Stromal cell of bone marrow (primary cell): Measurements from ENCODE around the gene SERBP1.
"Not testable (repeated sequence)": the region's sequence is repeated elsewhere in the genome, so short reads cannot be mapped to it uniquely, and the experiment has no call there.

Experiments
- DNase-seq: peaks from one replicate; pipeline ENCODE4 v3.0.0-alpha.2; 2012; ENCODE audit warnings: low read depth

The SERBP1 gene

DNA sequence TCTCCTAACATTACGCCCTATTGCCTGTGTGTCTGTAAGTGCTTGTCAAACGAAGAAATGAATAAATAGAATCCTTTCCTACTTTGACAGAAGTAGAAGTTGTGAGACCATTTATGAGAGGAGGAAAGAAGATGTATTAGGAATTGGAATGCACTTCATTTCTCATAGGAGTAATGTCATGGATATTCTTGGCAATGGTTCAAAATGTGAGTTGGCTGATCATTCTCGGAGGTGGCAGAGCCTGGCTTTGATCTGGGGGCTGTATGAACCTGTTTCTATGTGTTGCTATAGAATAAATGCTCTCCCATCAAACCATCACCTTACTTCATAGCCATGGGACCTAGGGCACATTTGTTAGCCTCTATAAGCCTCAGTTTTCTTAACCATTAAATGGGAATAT, 10.1 kb upstream of the SERBP1 start:
- DNase-seq: no peak

- no peak for DNase-seq
These were observed 9.3 kb upstream of the SERBP1 start for GRCh38 chr1:67439277-67440029.

GRCh38 chr1:67437961-67438360, 7.8 kb upstream of the SERBP1 start:
- no peak for DNase-seq

- DNase-seq: no peak
These were observed 6.4 kb upstream of the SERBP1 start for GRCh38 chr1:67436511-67437055.

- DNase-seq: no peak
These were observed 4.3 kb upstream of the SERBP1 start for GRCh38 chr1:67434491-67434890.

DNA sequence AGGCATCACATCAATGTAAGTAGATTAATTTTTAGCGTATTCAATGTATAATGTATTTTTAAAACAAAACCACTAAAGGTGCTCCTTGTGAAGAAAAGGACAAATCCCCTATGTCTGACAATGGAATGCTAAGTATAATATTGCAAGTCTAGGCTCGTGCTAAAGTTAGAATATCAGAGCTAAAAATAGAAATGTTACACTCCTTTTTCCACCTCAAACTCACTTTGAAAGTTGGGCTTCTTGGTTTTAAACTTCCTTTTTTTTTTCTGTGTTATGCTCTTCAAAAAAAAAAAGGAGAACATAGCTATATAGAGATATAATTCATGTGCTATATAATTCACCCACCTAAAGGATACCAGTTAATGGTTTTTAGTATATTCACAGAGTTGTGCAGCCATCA, 3.6 kb upstream of the SERBP1 start:
- no peak for DNase-seq

- DNase-seq: no peak
These were observed 2.5 kb upstream of the SERBP1 start for GRCh38 chr1:67432745-67433144.

DNA sequence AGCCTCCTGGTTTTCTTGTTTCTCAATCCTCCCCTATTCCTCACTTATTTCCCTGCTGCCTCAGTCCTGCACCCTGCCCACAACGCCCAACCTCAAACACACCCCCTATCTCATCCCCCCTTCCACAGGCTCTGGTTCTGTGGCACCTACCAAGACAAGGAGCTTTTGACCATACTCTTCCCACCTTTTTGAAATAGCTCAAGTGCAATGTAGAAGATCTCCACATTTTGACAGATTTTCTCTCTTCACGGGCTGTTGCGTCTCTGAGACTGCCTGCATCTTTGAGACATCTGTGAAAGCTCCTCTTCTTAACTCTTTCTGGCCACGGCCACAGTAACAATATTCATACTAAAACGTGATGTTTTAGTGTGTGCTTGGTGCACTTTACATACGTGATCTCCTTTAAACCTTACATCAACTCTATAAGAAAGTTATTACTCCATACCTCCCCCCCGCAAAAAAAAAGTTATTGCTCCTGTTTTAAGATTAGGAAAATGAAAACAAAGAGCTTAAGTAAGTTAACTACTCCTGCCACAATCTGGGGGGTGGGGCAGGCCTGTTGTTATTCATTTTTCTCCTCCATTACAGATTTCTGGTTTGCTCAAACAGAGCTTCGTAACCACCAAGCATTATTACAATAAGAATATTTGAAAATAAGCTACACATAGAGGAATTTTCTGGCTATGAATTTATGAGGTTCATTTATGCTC, 1.8 kb upstream of the SERBP1 start:
- DNase-seq: no peak

DNA sequence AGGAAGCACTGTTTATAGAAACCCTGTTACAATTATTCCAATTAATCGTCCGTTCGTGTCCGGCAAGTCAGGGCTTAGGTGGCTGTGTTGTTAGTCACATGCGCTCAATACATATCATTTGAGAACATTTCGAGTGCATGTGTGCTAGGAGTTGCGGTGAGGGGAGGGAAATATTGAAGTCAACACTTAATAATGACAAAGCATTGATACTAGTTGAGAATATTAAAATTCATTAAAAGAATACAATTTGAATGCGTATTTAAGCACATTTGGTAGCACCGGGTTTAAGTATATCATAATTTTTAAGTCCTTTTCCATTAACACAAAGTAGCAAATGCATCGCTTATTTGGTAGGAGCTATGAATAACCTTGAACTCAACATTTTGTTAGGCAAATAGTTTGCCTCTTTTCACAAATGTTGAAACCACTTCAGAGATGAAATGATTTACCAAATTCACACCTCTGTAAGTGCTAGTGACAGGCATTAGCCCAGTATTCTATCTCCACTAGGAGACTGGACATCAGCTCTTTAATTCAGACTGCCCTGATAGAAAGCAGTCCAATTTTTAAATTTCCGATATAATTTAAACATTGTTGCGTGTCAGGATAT, 1.1 kb upstream of the SERBP1 start:
- DNase-seq: no peak

DNA sequence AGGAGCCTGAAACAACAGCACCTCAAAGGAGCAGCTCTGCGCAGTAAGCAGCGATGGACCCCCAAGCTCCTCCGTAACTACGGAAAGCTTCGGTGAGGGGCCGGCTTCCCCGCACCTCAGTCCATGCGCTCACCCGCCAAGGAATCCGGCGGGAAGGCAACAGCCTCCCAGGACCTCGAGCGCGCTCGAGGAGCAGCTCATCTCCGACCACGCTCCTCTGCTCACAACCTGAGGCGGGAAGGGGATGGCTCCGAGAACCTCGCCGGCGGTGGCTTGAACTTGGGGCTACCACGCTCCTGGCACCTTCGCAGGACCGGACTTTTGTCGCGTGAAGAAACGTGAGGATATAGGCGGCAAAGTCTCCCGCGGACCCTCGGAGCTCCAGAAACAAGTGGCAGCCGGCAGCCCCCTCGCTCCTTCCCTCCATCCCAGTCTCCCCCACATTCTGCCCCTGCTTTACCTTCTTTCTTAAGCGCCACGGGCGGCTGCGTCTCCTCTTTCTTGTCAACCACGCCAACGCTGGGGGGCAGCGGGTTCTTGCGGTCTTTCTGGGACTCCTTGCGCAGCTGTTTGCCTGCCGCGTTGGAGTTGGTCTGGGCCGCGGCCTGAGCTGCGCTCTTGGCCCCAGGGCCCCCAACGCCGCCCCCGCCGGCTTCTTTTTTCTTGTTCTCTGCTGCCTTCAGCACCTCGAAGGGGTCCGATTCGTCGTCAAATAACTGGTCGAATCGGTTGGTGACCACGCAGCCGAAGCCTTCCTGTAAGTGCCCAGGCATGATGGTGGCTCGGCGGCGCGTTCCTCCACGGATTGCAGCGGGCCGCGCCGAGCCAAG, 459 bp downstream of the SERBP1 start:
- no peak for DNase-seq

DNA sequence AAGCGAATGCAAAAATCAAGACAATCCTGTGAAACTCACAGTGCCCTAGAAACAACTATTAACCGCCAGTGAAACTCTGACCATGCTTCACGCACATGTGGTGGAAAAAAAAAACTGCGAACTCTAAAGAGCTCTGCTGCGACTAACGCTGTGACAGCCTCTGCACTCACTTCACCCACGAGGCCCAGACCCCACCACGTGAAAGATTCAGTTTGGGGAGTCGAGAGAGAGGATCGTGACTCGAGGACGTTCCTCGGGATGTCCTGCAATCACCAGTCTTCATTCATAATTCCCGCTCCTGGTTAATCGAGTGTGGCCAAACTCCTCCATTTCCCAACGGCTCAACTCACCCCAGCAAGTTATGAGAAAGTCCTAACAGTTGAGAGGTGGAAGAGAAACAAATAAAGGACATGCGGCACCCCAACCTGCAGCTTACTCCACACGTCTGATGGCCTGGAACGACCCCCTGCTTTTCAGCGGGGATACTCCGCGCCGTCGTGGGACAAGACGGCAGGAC, 1.1 kb downstream of the SERBP1 start:
- DNase-seq: peak; percentile 8

- DNase-seq: no peak
These were observed 2.3 kb downstream of the SERBP1 start for GRCh38 chr1:67427947-67428346.

DNA sequence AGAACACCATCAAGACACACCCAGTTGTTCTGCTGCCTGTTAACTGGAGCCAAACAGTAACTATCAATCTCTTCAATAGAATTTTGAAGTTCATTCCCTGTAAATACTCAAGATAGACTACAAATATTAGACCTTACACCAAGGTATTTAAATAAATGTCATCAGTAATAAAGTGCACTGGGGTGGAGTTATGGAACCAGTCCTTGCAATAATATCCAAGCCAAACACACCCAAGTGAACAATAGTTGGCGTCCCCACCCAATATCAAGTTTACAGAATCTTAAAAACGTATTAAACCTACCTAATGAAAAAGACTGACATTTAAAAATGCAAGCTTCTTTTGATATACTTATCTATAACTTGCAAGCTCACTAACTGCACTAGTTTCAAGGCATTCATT, 2.7 kb downstream of the SERBP1 start:
- DNase-seq: no peak

GRCh38 chr1:67420835-67421492, 9.2 kb downstream of the SERBP1 start:
- DNase-seq: no peak

GRCh38 chr1:67418839-67419586, 11.2 kb downstream of the SERBP1 start:
- no peak for DNase-seq

DNA sequence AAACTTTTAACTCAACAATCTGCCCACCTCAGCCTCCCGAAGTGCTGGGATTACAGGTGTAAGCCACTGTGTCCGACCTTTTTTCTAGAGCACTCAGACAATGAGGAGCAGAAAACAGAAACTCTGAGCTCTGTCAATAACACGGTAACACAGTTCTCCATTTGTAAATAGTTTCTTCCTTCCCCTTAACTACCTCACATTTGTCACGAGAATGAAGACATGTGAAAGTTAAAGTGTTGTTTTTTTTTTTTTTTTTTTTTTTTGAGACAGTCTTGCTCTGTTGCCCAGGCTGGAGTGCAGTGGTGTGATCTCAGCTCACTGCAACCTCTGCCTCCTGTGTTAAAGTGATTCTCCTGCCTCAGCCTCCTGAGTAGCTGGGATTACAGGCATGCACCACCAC, 12.5 kb downstream of the SERBP1 start:
- not testable (repeated sequence) for DNase-seq

DNA sequence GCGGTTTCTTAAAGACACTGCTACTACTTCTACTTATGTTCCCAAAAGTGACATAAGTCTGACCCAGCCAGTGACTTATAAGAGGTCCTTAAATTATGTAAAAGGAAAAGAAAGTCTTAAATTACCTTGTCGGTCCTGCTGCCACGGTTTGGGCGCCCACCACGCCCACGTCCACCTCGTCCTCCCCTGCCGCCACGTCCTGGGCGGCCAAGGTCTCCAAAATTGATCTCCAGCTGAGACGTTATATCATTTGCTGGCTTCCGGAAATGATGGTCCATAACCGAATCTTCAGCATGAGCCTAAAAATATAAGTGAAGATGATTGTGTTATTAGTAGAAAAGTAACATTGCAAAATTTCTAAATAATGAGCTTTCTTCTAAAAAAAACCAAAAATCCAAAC, 15.2 kb downstream of the SERBP1 start:
- no peak for DNase-seq

- DNase-seq: no peak
These were observed 15.6 kb downstream of the SERBP1 start for GRCh38 chr1:67414574-67414973.

- not testable (repeated sequence) for DNase-seq
These were observed 17.1 kb downstream of the SERBP1 start for GRCh38 chr1:67413101-67413500.

DNA sequence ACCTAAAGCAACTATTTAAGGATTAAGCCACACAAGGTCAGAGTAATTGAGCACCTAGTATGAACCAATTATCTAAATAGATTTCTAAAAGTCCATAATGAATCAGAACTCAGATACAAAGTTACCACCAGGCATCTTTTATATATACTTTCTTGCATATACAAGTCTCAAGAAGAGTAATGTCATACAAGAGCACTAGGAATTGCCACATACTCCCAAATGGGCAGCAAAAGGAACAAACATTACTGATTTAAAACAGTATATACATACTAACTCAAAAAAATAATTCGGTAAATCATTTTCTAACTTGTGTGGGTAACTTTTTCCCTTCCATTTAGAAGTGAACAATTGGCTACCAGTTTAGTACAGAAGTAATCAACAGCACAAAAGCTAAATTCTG, 22.1 kb downstream of the SERBP1 start:
- no peak for DNase-seq

DNA sequence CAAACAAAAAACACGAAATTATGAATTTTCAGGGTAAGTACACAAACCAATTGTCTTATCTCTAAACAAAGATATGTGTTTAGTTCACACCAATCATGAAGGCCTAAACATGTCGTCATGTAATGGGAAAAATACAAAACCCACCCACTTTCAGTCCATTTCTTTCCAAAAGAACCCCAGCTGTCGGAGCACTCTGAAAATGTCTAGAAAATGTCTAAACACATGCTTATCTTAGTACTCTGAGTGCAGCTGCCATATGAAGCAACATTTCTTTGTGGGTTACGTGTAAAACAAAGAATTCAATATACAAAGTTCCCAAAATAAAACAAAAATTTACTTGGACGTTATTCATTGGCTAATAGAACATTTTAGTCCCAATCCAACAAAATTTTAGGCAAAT, 22.7 kb downstream of the SERBP1 start:
- DNase-seq: no peak
